Activated CD8-positive, alpha-beta T cell treated with anti-CD3 and anti-CD28 coated beads for 36 hours (primary cell): Measurements from ENCODE around the gene SLC1A4. TPM values are rescaled to one million over a fixed set of nuclear protein-coding genes. Genes with fewer than 3 reads are reported as not detected.

Source experiments
- ATAC-seq: fragments of 200-7000 bp; cut with Tn5 transposase; one replicate; pipeline ENCODE4 v1.10.0; 2021; ENCODE audit warnings: mild to moderate bottlenecking, moderate library complexity
- CTCF ChIA-PET: fragments of 350-600 bp; sonication (Branson Sonifier 250); formaldehyde crosslinking; loops from one replicate; lab custom pipeline; 2021; ENCODE audit warnings: antibody characterized with exemption; lab: Charles Lee
- POLR2A ChIA-PET: fragments of 350-600 bp; sonication (Branson Sonifier 250); formaldehyde crosslinking; loops from one replicate; lab custom pipeline; 2021; ENCODE audit warnings: antibody characterized with exemption; lab: Charles Lee
- DNase-seq: peaks from one replicate; pipeline ENCODE4 v3.0.0-alpha.2; 2020
- H3K27ac Mint-ChIP-seq: one replicate; pipeline ENCODE4 v1.8.0; 2021; ENCODE audit warnings: mild to moderate bottlenecking, mixed read lengths
- H3K27me3 Mint-ChIP-seq: one replicate; pipeline ENCODE4 v1.8.0; 2021; ENCODE audit warnings: mixed read lengths
- H3K36me3 Mint-ChIP-seq: one replicate; pipeline ENCODE4 v1.8.0; 2021; ENCODE audit warnings: low read depth, mixed read lengths
- H3K4me1 Mint-ChIP-seq: one replicate; pipeline ENCODE4 v1.8.0; 2021; ENCODE audit warnings: low read depth, mixed read lengths
- H3K4me3 Mint-ChIP-seq: one replicate; pipeline ENCODE4 v1.8.0; 2021; ENCODE audit warnings: mild to moderate bottlenecking, moderate library complexity, mixed read lengths
- H3K9me3 Mint-ChIP-seq: one replicate; pipeline ENCODE4 v1.8.0; 2021; ENCODE audit warnings: mixed read lengths
- CTCF ChIP-seq: fragments of 200-600 bp; IDR thresholded peaks from one replicate; pipeline ENCODE4 v1.8.0; 2022; ENCODE audit warnings: antibody characterized with exemption, mild to moderate bottlenecking
- intact Hi-C: fragments of 100-400 bp; cut with micrococcal nuclease; formaldehyde crosslinking; loops from one replicate; pipeline ENCODE4 v1.10.0; 2022
- total RNA-seq, 2 experiments: library from RNA; stranded (reverse); gene quantifications; one replicate each; pipeline ENCODE4 v1.2.3, GENCODE V29; 2021

SLC1A4 gene
- total RNA-seq, 2 experiments from 2014 or later, result 14.6 to 14.9 TPM

GRCh38 chr2:64952511-64953482, 36.4 kb upstream of the SLC1A4 start:
- DNase-seq, result no peak
- no peak overlapping the region for H3K4me3 Mint-ChIP-seq
- POLR2A ChIA-PET, result interaction anchor here (0.7 kb wide), 1 partner anchor 59 kb away, joined by 4 read pairs; no protein-coding TSS in a partner anchor
- TF ChIP-seq CTCF, result no peak
- no peaks in the 10 kb centered on the region for H3K27me3 Mint-ChIP-seq
- no peak for ATAC-seq
- H3K27ac Mint-ChIP-seq, result no peak overlapping the region
- CTCF ChIA-PET, result no interaction called here
- no peaks in the 10 kb centered on the region for H3K9me3 Mint-ChIP-seq
- H3K36me3 Mint-ChIP-seq, result no peaks in the 10 kb centered on the region
- intact Hi-C loops, result no loop called here
- no peaks in the 10 kb centered on the region for H3K4me1 Mint-ChIP-seq

- Mint-ChIP-seq H3K27me3 (no peaks in the 10 kb centered on the region), H3K36me3 (no peaks in the 10 kb centered on the region), H3K4me3 (no peak overlapping the region), H3K4me1 (no peaks in the 10 kb centered on the region), H3K9me3 (no peaks in the 10 kb centered on the region), H3K27ac (no peak overlapping the region)
- POLR2A ChIA-PET, result interaction anchor here (1.2 to 1.5 kb wide), 2 partner anchors 10 to 17 kb away, joined by 3 to 6 read pairs; no protein-coding TSS in a partner anchor
- CTCF ChIA-PET, result interaction anchor here (3.3 kb wide), 1 partner anchor 38 kb away, joined by 9 read pairs; no protein-coding TSS in a partner anchor
- ATAC-seq (no peak), DNase-seq (peak; percentile 22)
- no peak for TF ChIP-seq CTCF
- intact Hi-C loops, result no loop called here
Observed at GRCh38 chr2:64955467-64955866, 33.7 kb upstream of the SLC1A4 start.

- Mint-ChIP-seq H3K9me3 (no peaks in the 10 kb centered on the region), H3K4me3 (no peak overlapping the region), H3K36me3 (no peaks in the 10 kb centered on the region), H3K4me1 (no peaks in the 10 kb centered on the region), H3K27ac (no peak overlapping the region), H3K27me3 (no peaks in the 10 kb centered on the region)
- DNase-seq (no peak), ATAC-seq (no peak)
- POLR2A ChIA-PET, result interaction anchor here (1.5 kb wide), 1 partner anchor 11 kb away, joined by 6 read pairs; no protein-coding TSS in a partner anchor
- CTCF ChIA-PET, result interaction anchor here (0.7 to 3.3 kb wide), 3 partner anchors 17 to 359 kb away, joined by 3 to 9 read pairs (median 3); no protein-coding TSS in a partner anchor
- intact Hi-C loops, result no loop called here
- no peak for TF ChIP-seq CTCF
Observed at GRCh38 chr2:64957109-64957903, 31.9 kb upstream of the SLC1A4 start.

- intact Hi-C loops, result no loop called here
- TF ChIP-seq CTCF, result no peak
- DNase-seq, result no peak
- no peak overlapping the region for H3K27ac Mint-ChIP-seq
- CTCF ChIA-PET, result interaction anchor here (3.3 kb wide), 1 partner anchor 41 kb away, joined by 9 read pairs; no protein-coding TSS in a partner anchor
- H3K4me1 Mint-ChIP-seq, result no peaks in the 10 kb centered on the region
- POLR2A ChIA-PET, result no interaction called here
- no peaks in the 10 kb centered on the region for H3K27me3 Mint-ChIP-seq
- H3K9me3 Mint-ChIP-seq, result no peaks in the 10 kb centered on the region
- no peaks in the 10 kb centered on the region for H3K36me3 Mint-ChIP-seq
- no peak overlapping the region for H3K4me3 Mint-ChIP-seq
- ATAC-seq, result no peak
Observed at GRCh38 chr2:64958556-64958955, 30.6 kb upstream of the SLC1A4 start.
